T-cell (primary cell): ENCODE data around the gene SPDL1. TPM values are rescaled to one million over a fixed set of nuclear protein-coding genes. Genes with fewer than 3 reads are reported as not detected.

Source experiments
- ATAC-seq, 4 experiments: fragments of 200-7000 bp in 3 of 4; fragments of 150-1000 bp in 1 of 4; cut with Tn5 transposase; replicated peaks in 1 of 4; 1 replicate in 3 of 4; 2 replicates in 1 of 4; pipeline ENCODE4 v1.10.0; 2021; ENCODE audit warnings: moderate library complexity in 3 of 4, mild to moderate bottlenecking in 2 of 4, moderate number of reproducible peaks in 1 of 4
- CTCF ChIA-PET, 2 donors: fragments of 300-600 bp; sonication (Branson Sonifier 250); formaldehyde crosslinking; loops; one replicate each; lab custom pipeline; 2022; ENCODE audit warnings: antibody characterized with exemption in 2 of 2; lab: Charles Lee
- POLR2A ChIA-PET, 2 donors: fragments of 300-600 bp; sonication (Branson Sonifier 250); formaldehyde crosslinking; loops; one replicate each; lab custom pipeline; 2022; ENCODE audit warnings: antibody characterized with exemption in 2 of 2; lab: Charles Lee
- DNase-seq, 35 experiments: peaks; one replicate each; pipeline versions ENCODE4 v3.0.0 to v3.0.0-alpha.2; 2013 to 2023
- H3K27ac ChIP-seq: one replicate; pipeline ENCODE4 v1.5.1; 2013; ENCODE audit warnings: low read length
- H3K27me3 ChIP-seq, 2 experiments: replicated peaks in 1 of 2; 1 replicate in 1 of 2; 2 replicates in 1 of 2; pipeline versions ENCODE4 v1.6.1 to v1.7.0; 2013; ENCODE audit warnings: low read length in 1 of 2, mixed read lengths in 1 of 2; ENCODE audit not compliant: control insufficient read depth in 2 of 2, insufficient read depth in 2 of 2; ENCODE audit errors: extremely low read depth in 1 of 2
- H3K36me3 ChIP-seq, 2 donors: 1 replicate in 1 of 2; 2 replicates in 1 of 2; pipeline versions ENCODE4 v1.6.1 to v1.7.0; 2013; ENCODE audit warnings: low read length in 1 of 2; ENCODE audit not compliant: control insufficient read depth in 2 of 2, insufficient read depth in 1 of 2; ENCODE audit errors: extremely low read depth in 1 of 2
- H3K4me1 ChIP-seq, 2 experiments: 1 replicate in 1 of 2; 2 replicates in 1 of 2; pipeline versions ENCODE4 v1.6.1 to v1.7.0; 2013; ENCODE audit warnings: low read length in 2 of 2, mixed read lengths in 1 of 2; ENCODE audit not compliant: insufficient read depth in 2 of 2, control insufficient read depth in 1 of 2; ENCODE audit errors: extremely low read depth in 1 of 2
- H3K4me3 ChIP-seq, 2 donors: 1 replicate in 1 of 2; 2 replicates in 1 of 2; pipeline versions ENCODE4 v1.5.1 to v1.7.0; 2013; ENCODE audit warnings: mild to moderate bottlenecking in 2 of 2, low read length in 1 of 2, moderate library complexity in 1 of 2; ENCODE audit not compliant: control insufficient read depth in 1 of 2; ENCODE audit errors: extremely low read depth in 1 of 2
- H3K9me3 ChIP-seq: 2 replicates; pipeline ENCODE4 v1.7.0; 2013
- H3K27ac Mint-ChIP-seq, 2 donors: one replicate each; pipeline ENCODE4 v1.8.0; 2020 to 2021; ENCODE audit warnings: mild to moderate bottlenecking in 2 of 2, mixed read lengths in 2 of 2
- H3K27me3 Mint-ChIP-seq, 2 donors: one replicate each; pipeline ENCODE4 v1.8.0; 2021 to 2022; ENCODE audit warnings: mixed read lengths in 2 of 2
- H3K36me3 Mint-ChIP-seq: one replicate; pipeline ENCODE4 v1.8.0; 2021; ENCODE audit warnings: mixed read lengths
- H3K4me1 Mint-ChIP-seq, 3 donors: one replicate each; pipeline ENCODE4 v1.8.0; 2020 to 2022; ENCODE audit warnings: mixed read lengths in 3 of 3, mild to moderate bottlenecking in 1 of 3
- H3K4me3 Mint-ChIP-seq, 3 donors: one replicate each; pipeline ENCODE4 v1.8.0; 2020 to 2022; ENCODE audit warnings: mild to moderate bottlenecking in 3 of 3, mixed read lengths in 3 of 3, moderate library complexity in 3 of 3
- H3K9me3 Mint-ChIP-seq, 3 donors: one replicate each; pipeline ENCODE4 v1.8.0; 2020 to 2022; ENCODE audit warnings: mixed read lengths in 3 of 3
- WGBS: methylation state at CpG from one replicate; pipeline ENCODE4 v1.1.5; 2013; ENCODE audit warnings: missing lambda C conversion rate; ENCODE audit not compliant: insufficient coverage; 5-methylcytosine and 5-hydroxymethylcytosine counted together
- total RNA-seq, 35 experiments: library from RNA in 6 of 35; stranded (reverse) in 6 of 35; fragments of 120-200 nt in 1 of 35; gene quantifications; one replicate each; pipeline versions ENCODE4 v1.2.1 to v1.2.4 and lab custom pipeline; 2013 to 2026

SPDL1 gene
- total RNA-seq, 5 donors from 2014 or later (not counting 1 experiment from before 2014, with no cell fraction given), result 3.2 to 13.8 (median 11.9) TPM

- Histone ChIP-seq H3K9me3 (no peaks in the 10 kb centered on the region), H3K36me3 (no peaks in the 10 kb centered on the region), H3K4me1 (no peaks in the 10 kb centered on the region), H3K4me3 (no peak overlapping the region), H3K27me3 (peaks cover 0 to 7% of the 10 kb centered on the region in 2 experiments), H3K27ac (no peak overlapping the region)
- ATAC-seq, result no peak
- ChIA-PET POLR2A (no interaction called here), CTCF (no interaction called here)
- Mint-ChIP-seq H3K4me1 (no peaks in the 10 kb centered on the region), H3K27me3 (peaks cover 30 to 36% of the 10 kb centered on the region in 2 donors), H3K27ac (no peak overlapping the region), H3K36me3 (no peaks in the 10 kb centered on the region), H3K9me3 (no peaks in the 10 kb centered on the region), H3K4me3 (no peak overlapping the region)
- DNase-seq, result no peak
- no CpG with 5 or more reads among the region's 2 CpGs for WGBS
Measured at GRCh38 chr5:169544264-169544950, 39.2 kb upstream of the SPDL1 start.

- ATAC-seq, result no peak
Measured at GRCh38 chr5:169545762-169546161, 37.8 kb upstream of the SPDL1 start.

GRCh38 chr5:169546346-169546745 is 37.2 kb upstream of the SPDL1 start:
- H3K27me3 ChIP-seq, result peaks cover 0 to 7% of the 10 kb centered on the region in 2 experiments
- no peaks in the 10 kb centered on the region for H3K4me1 ChIP-seq
- Mint-ChIP-seq H3K27ac (no peak overlapping the region), H3K27me3 (peaks cover 43 to 54% of the 10 kb centered on the region in 2 donors), H3K36me3 (no peaks in the 10 kb centered on the region), H3K4me1 (no peaks in the 10 kb centered on the region), H3K9me3 (no peaks in the 10 kb centered on the region), H3K4me3 (no peak overlapping the region)
- no peaks in the 10 kb centered on the region for H3K9me3 ChIP-seq
- H3K36me3 ChIP-seq, result no peaks in the 10 kb centered on the region
- ATAC-seq (no peak), DNase-seq (no peak)
- no peak overlapping the region for H3K4me3 ChIP-seq
- WGBS, result 83% methylated on average over 1 of the region's 3 CpGs
- POLR2A ChIA-PET, result no interaction called here
- CTCF ChIA-PET, result no interaction called here
- no peak overlapping the region for H3K27ac ChIP-seq

More at GRCh38 chr5:169545762-169546161, 37.8 kb upstream of the SPDL1 start:
- H3K4me3 ChIP-seq, result no peak overlapping the region
- ChIA-PET CTCF (interaction anchor here in 1 of 2 donors (0.6 kb wide), 1 partner anchor 284 kb away, joined by 3 read pairs; no protein-coding TSS in a partner anchor), POLR2A (no interaction called here)
- WGBS, result no CpG with 5 or more reads among the region's 1 CpG
- no peak overlapping the region for H3K27ac ChIP-seq
- Mint-ChIP-seq H3K27ac (no peak overlapping the region), H3K4me3 (no peak overlapping the region), H3K4me1 (no peaks in the 10 kb centered on the region), H3K36me3 (no peaks in the 10 kb centered on the region), H3K9me3 (no peaks in the 10 kb centered on the region), H3K27me3 (peaks cover 38 to 48% of the 10 kb centered on the region in 2 donors)
- no peak for DNase-seq
- H3K9me3 ChIP-seq, result no peaks in the 10 kb centered on the region
- H3K4me1 ChIP-seq, result no peaks in the 10 kb centered on the region
- H3K27me3 ChIP-seq, result peaks cover 0 to 7% of the 10 kb centered on the region in 2 experiments
- no peaks in the 10 kb centered on the region for H3K36me3 ChIP-seq

- Histone ChIP-seq H3K27me3 (peaks cover 0 to 7% of the 10 kb centered on the region in 2 experiments), H3K27ac (no peak overlapping the region), H3K4me1 (no peaks in the 10 kb centered on the region), H3K36me3 (no peaks in the 10 kb centered on the region), H3K9me3 (no peaks in the 10 kb centered on the region), H3K4me3 (no peak overlapping the region)
- Mint-ChIP-seq H3K27me3 (peaks cover 48 to 60% of the 10 kb centered on the region in 2 donors), H3K27ac (no peak overlapping the region), H3K9me3 (no peaks in the 10 kb centered on the region), H3K4me1 (no peaks in the 10 kb centered on the region), H3K4me3 (no peak overlapping the region), H3K36me3 (no peaks in the 10 kb centered on the region)
- 45% methylated on average over 2 of the region's 3 CpGs for WGBS
- no peak for ATAC-seq
- CTCF ChIA-PET, result no interaction called here
- DNase-seq, result no peak
- POLR2A ChIA-PET, result no interaction called here
Measured at GRCh38 chr5:169547508-169547907, 36.1 kb upstream of the SPDL1 start.

- ATAC-seq (no peak), DNase-seq (no peak)
- Histone ChIP-seq H3K27ac (no peak overlapping the region), H3K27me3 (peaks cover 0 to 7% of the 10 kb centered on the region in 2 experiments), H3K36me3 (no peaks in the 10 kb centered on the region), H3K9me3 (no peaks in the 10 kb centered on the region), H3K4me1 (no peaks in the 10 kb centered on the region), H3K4me3 (no peak overlapping the region)
- H3K4me3 Mint-ChIP-seq, result no peak overlapping the region
- H3K27me3 Mint-ChIP-seq, result peaks cover 52 to 68% of the 10 kb centered on the region in 2 donors
- H3K4me1 Mint-ChIP-seq, result no peaks in the 10 kb centered on the region
- no peaks in the 10 kb centered on the region for H3K36me3 Mint-ChIP-seq
- ChIA-PET POLR2A (no interaction called here), CTCF (no interaction called here)
- no peak overlapping the region for H3K27ac Mint-ChIP-seq
- peaks cover 0 to 1% (median under 1%) of the 10 kb centered on the region in 3 donors for H3K9me3 Mint-ChIP-seq
- 80% methylated on average over 1 of the region's 1 CpG for WGBS
Measured at GRCh38 chr5:169548315-169548714, 35.3 kb upstream of the SPDL1 start.

- Histone ChIP-seq H3K9me3 (no peaks in the 10 kb centered on the region), H3K27me3 (peaks cover 4 to 7% of the 10 kb centered on the region in 2 experiments), H3K36me3 (no peaks in the 10 kb centered on the region), H3K4me3 (no peak overlapping the region), H3K4me1 (no peaks in the 10 kb centered on the region), H3K27ac (no peak overlapping the region)
- H3K36me3 Mint-ChIP-seq, result no peaks in the 10 kb centered on the region
- POLR2A ChIA-PET, result no interaction called here
- H3K4me1 Mint-ChIP-seq, result no peaks in the 10 kb centered on the region
- H3K9me3 Mint-ChIP-seq, result peaks cover 1 to 7% (median 5%) of the 10 kb centered on the region in 3 donors
- no peak for ATAC-seq
- no peak overlapping the region for H3K27ac Mint-ChIP-seq
- H3K4me3 Mint-ChIP-seq, result no peak overlapping the region
- CTCF ChIA-PET, result no interaction called here
- H3K27me3 Mint-ChIP-seq, result peaks cover 57 to 74% of the 10 kb centered on the region in 2 donors
- WGBS, result no CpG with 5 or more reads among the region's 1 CpG
- no peak for DNase-seq
Measured at GRCh38 chr5:169549453-169550100, 34.0 kb upstream of the SPDL1 start.
